Mesenchymal stem cell (in vitro differentiated cells and primary cell): ENCODE measurements around the gene PSPN.

Experiments used
- DNase-seq: peaks from one replicate; pipeline ENCODE4 v3.0.0-alpha.2; 2013
- H2AFZ ChIP-seq: one replicate; pipeline ENCODE4 v1.6.1; 2013; ENCODE audit warnings: low read depth, mild to moderate bottlenecking, control low read depth, inconsistent platforms, low read length, moderate library complexity
- H2AK5ac ChIP-seq: 2 replicates; pipeline ENCODE4 v1.6.1; 2013; ENCODE audit warnings: low read length, moderate library complexity, mild to moderate bottlenecking, inconsistent platforms; ENCODE audit not compliant: severe bottlenecking
- H2BK120ac ChIP-seq: one replicate; pipeline ENCODE4 v1.6.1; 2013; ENCODE audit warnings: low read depth, mild to moderate bottlenecking, inconsistent platforms, low read length, moderate library complexity
- H2BK12ac ChIP-seq, 2 experiments: one replicate each; pipeline ENCODE4 v1.6.1; 2013; ENCODE audit warnings: inconsistent platforms in 2 of 2, low read length in 2 of 2, mild to moderate bottlenecking in 2 of 2, moderate library complexity in 2 of 2, control low read depth in 1 of 2
- H2BK15ac ChIP-seq: one replicate; pipeline ENCODE4 v1.6.1; 2013; ENCODE audit warnings: mild to moderate bottlenecking, low read depth, inconsistent platforms; ENCODE audit not compliant: poor library complexity, severe bottlenecking
- H2BK5ac ChIP-seq: 2 replicates; pipeline ENCODE4 v1.6.1; 2013; ENCODE audit warnings: low read depth, mild to moderate bottlenecking, low read length, control low read depth, inconsistent platforms; ENCODE audit not compliant: poor library complexity, severe bottlenecking
- H3K14ac ChIP-seq, 2 experiments: one replicate each; pipeline ENCODE4 v1.6.1; 2013; ENCODE audit warnings: inconsistent platforms in 2 of 2, low read length in 2 of 2, control low read depth in 1 of 2, mild to moderate bottlenecking in 1 of 2, moderate library complexity in 1 of 2
- H3K18ac ChIP-seq, 2 experiments: one replicate each; pipeline ENCODE4 v1.6.1; 2013; ENCODE audit warnings: inconsistent platforms in 2 of 2, low read length in 2 of 2, control low read depth in 1 of 2, low read depth in 1 of 2, mild to moderate bottlenecking in 1 of 2
- H3K23ac ChIP-seq, 2 experiments: one replicate each; pipeline ENCODE4 v1.6.1; 2013; ENCODE audit warnings: inconsistent platforms in 2 of 2, low read length in 2 of 2, mild to moderate bottlenecking in 2 of 2, moderate library complexity in 2 of 2, control low read depth in 1 of 2
- H3K27ac ChIP-seq: 2 replicates; pipeline ENCODE4 v1.5.1; 2013; ENCODE audit warnings: mild to moderate bottlenecking, moderate library complexity, low read length, control low read depth, inconsistent platforms; ENCODE audit not compliant: poor library complexity, severe bottlenecking
- H3K27me3 ChIP-seq, 2 experiments: 2 replicates each; pipeline versions ENCODE4 v1.6.1 to v1.7.0; 2013; ENCODE audit warnings: low read length in 2 of 2, mild to moderate bottlenecking in 2 of 2, moderate library complexity in 2 of 2, control low read depth in 1 of 2, inconsistent platforms in 1 of 2; ENCODE audit not compliant: control insufficient read depth in 1 of 2, insufficient read depth in 1 of 2
- H3K36me3 ChIP-seq, 2 experiments: 2 replicates each; pipeline versions ENCODE4 v1.6.1 to v1.7.0; 2013; ENCODE audit warnings: low read length in 2 of 2, control low read depth in 1 of 2, inconsistent platforms in 1 of 2, low read depth in 1 of 2, mild to moderate bottlenecking in 1 of 2; ENCODE audit not compliant: insufficient read depth in 2 of 2, control insufficient read depth in 1 of 2
- H3K4ac ChIP-seq, 2 experiments: one replicate each; pipeline ENCODE4 v1.6.1; 2013; ENCODE audit warnings: inconsistent platforms in 2 of 2, low read length in 2 of 2, mild to moderate bottlenecking in 2 of 2, moderate library complexity in 2 of 2, control low read depth in 1 of 2, low read depth in 1 of 2
- H3K4me1 ChIP-seq: 2 replicates; pipeline ENCODE4 v1.6.1; 2013; ENCODE audit warnings: low read depth, low read length, control low read depth; ENCODE audit not compliant: control insufficient read depth, insufficient read depth
- H3K4me2 ChIP-seq: 2 replicates; pipeline ENCODE4 v1.6.1; 2013; ENCODE audit warnings: low read length, mild to moderate bottlenecking, inconsistent platforms; ENCODE audit not compliant: poor library complexity, severe bottlenecking
- H3K4me3 ChIP-seq, 2 experiments: 2 replicates each; pipeline versions ENCODE4 v1.5.1 to v1.7.0; 2013; ENCODE audit warnings: low read length in 2 of 2, mild to moderate bottlenecking in 2 of 2, control low read depth in 1 of 2, low read depth in 1 of 2; ENCODE audit not compliant: insufficient read depth in 1 of 2
- H3K79me1 ChIP-seq: replicated peaks from 2 replicates; pipeline ENCODE4 v1.6.1; 2013; ENCODE audit warnings: mild to moderate bottlenecking, control low read depth, low read length, inconsistent platforms; ENCODE audit not compliant: poor library complexity, severe bottlenecking
- H3K9ac ChIP-seq: 2 replicates; pipeline ENCODE4 v1.7.0; 2013; ENCODE audit warnings: mild to moderate bottlenecking, low read length, moderate library complexity
- H3K9me3 ChIP-seq: 2 replicates; pipeline ENCODE4 v1.7.0; 2013; ENCODE audit warnings: mild to moderate bottlenecking, low read length; ENCODE audit not compliant: control insufficient read depth
- H4K8ac ChIP-seq: one replicate; pipeline ENCODE4 v1.6.1; 2013; ENCODE audit warnings: inconsistent platforms, mild to moderate bottlenecking, low read length, moderate library complexity
- H4K91ac ChIP-seq: one replicate; pipeline ENCODE4 v1.6.1; 2013; ENCODE audit warnings: mild to moderate bottlenecking, low read length, inconsistent platforms
- WGBS: methylation state at CpG from one replicate; pipeline ENCODE4 v1.1.7; 2013; ENCODE audit warnings: mixed read lengths; 5-methylcytosine and 5-hydroxymethylcytosine counted together

Gene PSPN

GRCh38 chr19:6394831-6395230 is 19.1 kb upstream of the PSPN start:
- no peak overlapping the region for H3K14ac ChIP-seq
- 96% methylated on average over 3 of the region's 3 CpGs for WGBS
- peaks cover 13 to 14% of the 10 kb centered on the region in 2 experiments for H3K36me3 ChIP-seq
- no peak overlapping the region for H3K23ac ChIP-seq
- H3K4me1 ChIP-seq: peaks cover 12% of the 10 kb centered on the region
- no peak for DNase-seq
- H4K8ac ChIP-seq: no peak overlapping the region
- no peak overlapping the region for H2AK5ac ChIP-seq
- H3K27me3 ChIP-seq: no peaks in the 10 kb centered on the region
- H3K9ac ChIP-seq: no peak overlapping the region
- H2BK15ac ChIP-seq: no peak overlapping the region
- peak overlapping the region in 1 of 2 experiments; percentile 83 for H2BK12ac ChIP-seq
- no peak overlapping the region for H3K4me3 ChIP-seq
- no peak overlapping the region for H3K4me2 ChIP-seq
- H3K27ac ChIP-seq: no peak overlapping the region
- H3K9me3 ChIP-seq: no peaks in the 10 kb centered on the region
- no peak overlapping the region for H4K91ac ChIP-seq
- H3K4ac ChIP-seq: no peak overlapping the region
- peaks cover 14% of the 10 kb centered on the region for H3K79me1 ChIP-seq
- no peak overlapping the region for H2BK5ac ChIP-seq
- H2AFZ ChIP-seq: no peak overlapping the region
- H2BK120ac ChIP-seq: peak overlapping the region; percentile 45
- no peak overlapping the region for H3K18ac ChIP-seq

- H3K23ac ChIP-seq: no peak overlapping the region
- 16% methylated on average over 11 of the region's 14 CpGs for WGBS
- peak overlapping the region; percentile 96 for H3K27ac ChIP-seq
- peaks cover 19 to 21% of the 10 kb centered on the region in 2 experiments for H3K36me3 ChIP-seq
- H2BK12ac ChIP-seq: peak overlapping the region; percentile 28 to 58
- H2BK5ac ChIP-seq: peak overlapping the region; percentile 63
- H3K18ac ChIP-seq: peak overlapping the region; percentile 85 to 99
- H2AFZ ChIP-seq: peak overlapping the region; percentile 94
- peak overlapping the region; percentile 89 for H4K8ac ChIP-seq
- H3K27me3 ChIP-seq: no peaks in the 10 kb centered on the region
- peak overlapping the region; percentile 96 for H3K9ac ChIP-seq
- peak overlapping the region; percentile 91 for H3K4me2 ChIP-seq
- peak overlapping the region; percentile 17 for H2AK5ac ChIP-seq
- peak overlapping the region; percentile 60 for H4K91ac ChIP-seq
- no peak for DNase-seq
- H3K4ac ChIP-seq: peak overlapping the region in 1 of 2 experiments; percentile 77
- peak overlapping the region; percentile 93 to 96 for H3K4me3 ChIP-seq
- H3K9me3 ChIP-seq: no peaks in the 10 kb centered on the region
- H3K14ac ChIP-seq: peak overlapping the region in 1 of 2 experiments; percentile 69
- no peak overlapping the region for H2BK120ac ChIP-seq
- H2BK15ac ChIP-seq: peak overlapping the region; percentile 55
- H3K79me1 ChIP-seq: peaks cover 19% of the 10 kb centered on the region
- peaks cover 12% of the 10 kb centered on the region for H3K4me1 ChIP-seq
Observed at GRCh38 chr19:6393983-6394412, 18.3 kb upstream of the PSPN start.

GRCh38 chr19:6393074-6393982 is 17.6 kb upstream of the PSPN start, which contains the start of gene GTF2F1:
GTF2F1 (minus strand) TSS chr19:6393164; CDS start chr19:6392995, 169 bp downstream.
- DNase-seq: peak; percentile 98
- H3K18ac ChIP-seq: peak within 1 kb of the TSS; percentile 93 to 99
- H3K9ac ChIP-seq: peak within 1 kb of the TSS; percentile 96
- peak within 1 kb of the TSS; percentile 91 for H4K91ac ChIP-seq
- peak within 1 kb of the TSS; percentile 96 for H3K27ac ChIP-seq
- 2% methylated on average over 58 of the region's 69 CpGs for WGBS
- H2AFZ ChIP-seq: peak within 1 kb of the TSS; percentile 94
- peak within 1 kb of the TSS; percentile 96 for H4K8ac ChIP-seq
- peaks cover 26 to 27% of the 10 kb centered on the region in 2 experiments for H3K36me3 ChIP-seq
- peak within 1 kb of the TSS in 1 of 2 experiments; percentile 94 for H3K23ac ChIP-seq
- H3K4ac ChIP-seq: peak within 1 kb of the TSS; percentile 57 to 97
- H3K4me3 ChIP-seq: peak within 1 kb of the TSS; percentile 93 to 96
- H3K4me1 ChIP-seq: peaks cover 12% of the 10 kb centered on the region
- peak within 1 kb of the TSS; percentile 43 to 92 for H3K14ac ChIP-seq
- peak within 1 kb of the TSS; percentile 91 for H3K4me2 ChIP-seq
- peak within 1 kb of the TSS; percentile 89 for H2BK120ac ChIP-seq
- peak within 1 kb of the TSS; percentile 90 for H2BK15ac ChIP-seq
- peak within 1 kb of the TSS; percentile 38 to 60 for H2BK12ac ChIP-seq
- peaks cover 24% of the 10 kb centered on the region for H3K79me1 ChIP-seq
- peak within 1 kb of the TSS; percentile 44 for H2AK5ac ChIP-seq
- no peaks in the 10 kb centered on the region for H3K27me3 ChIP-seq
- no peaks in the 10 kb centered on the region for H3K9me3 ChIP-seq
- H2BK5ac ChIP-seq: peak within 1 kb of the TSS; percentile 99
